HG02840 (cell line): ENCODE measurements around the gene FASTK.

ENCODE experiments used
- ATAC-seq: cut with Tn5 transposase; IDR thresholded peaks from one replicate; pipeline ENCODE4 v1.9.1; 2021; ENCODE audit warnings: mild to moderate bottlenecking, moderate library complexity, moderate number of reproducible peaks; ENCODE audit not compliant: unreplicated experiment, low FRiP score

FASTK gene

GRCh38 chr7:151068069-151068773, 12.4 kb downstream of the FASTK start:
- no peak for ATAC-seq

- ATAC-seq = no peak
Measured at GRCh38 chr7:151066273-151066974, 14.2 kb downstream of the FASTK start.

GRCh38 chr7:151065516-151065915, 15.1 kb downstream of the FASTK start:
- ATAC-seq = no peak

- no peak for ATAC-seq
Measured at GRCh38 chr7:151064993-151065392, 15.6 kb downstream of the FASTK start.

- no peak for ATAC-seq
Measured at GRCh38 chr7:151064454-151064853, 16.2 kb downstream of the FASTK start.

- ATAC-seq = no peak
Measured at GRCh38 chr7:151063212-151063561, 17.4 kb downstream of the FASTK start.

GRCh38 chr7:151062399-151063211, 18.0 kb downstream of the FASTK start:
- ATAC-seq = no peak

- no peak for ATAC-seq
Measured at GRCh38 chr7:151062111-151062398, 18.6 kb downstream of the FASTK start.

GRCh38 chr7:151061213-151062110, 19.1 kb downstream of the FASTK start:
- no peak for ATAC-seq

- no peak for ATAC-seq
Measured at GRCh38 chr7:151060416-151061212, 20.0 kb downstream of the FASTK start.

GRCh38 chr7:151060113-151060415, 20.5 kb downstream of the FASTK start:
- no peak for ATAC-seq

GRCh38 chr7:151059367-151060112, 21.1 kb downstream of the FASTK start, which contains the start of gene SLC4A2:
TSS of gene SLC4A2 (plus strand) at chr7:151059589. CDS start at chr7:151061988, 2,399 bp downstream.
- peak; percentile 30 for ATAC-seq

- ATAC-seq = no peak
Measured at GRCh38 chr7:151058781-151059366, 21.7 kb downstream of the FASTK start.

GRCh38 chr7:151057989-151058780, 22.4 kb downstream of the FASTK start:
- ATAC-seq = peak; percentile 87

GRCh38 chr7:151057506-151057988, 23.1 kb downstream of the FASTK start, which contains the start of gene CDK5:
TSS of gene CDK5 (minus strand) at chr7:151057897. CDS start at chr7:151057848, 49 bp downstream.
- peak; percentile 8 for ATAC-seq

- ATAC-seq = no peak
Measured at GRCh38 chr7:151056666-151057505, 23.7 kb downstream of the FASTK start.

- no peak for ATAC-seq
Measured at GRCh38 chr7:151056283-151056665, 24.3 kb downstream of the FASTK start.
